Fibroblast of upper back skin (primary cell): ENCODE measurements around the gene STK39.

Experiments
- DNase-seq: peaks from one replicate; pipeline ENCODE4 v3.0.0-alpha.2; 2013

The STK39 gene

DNA sequence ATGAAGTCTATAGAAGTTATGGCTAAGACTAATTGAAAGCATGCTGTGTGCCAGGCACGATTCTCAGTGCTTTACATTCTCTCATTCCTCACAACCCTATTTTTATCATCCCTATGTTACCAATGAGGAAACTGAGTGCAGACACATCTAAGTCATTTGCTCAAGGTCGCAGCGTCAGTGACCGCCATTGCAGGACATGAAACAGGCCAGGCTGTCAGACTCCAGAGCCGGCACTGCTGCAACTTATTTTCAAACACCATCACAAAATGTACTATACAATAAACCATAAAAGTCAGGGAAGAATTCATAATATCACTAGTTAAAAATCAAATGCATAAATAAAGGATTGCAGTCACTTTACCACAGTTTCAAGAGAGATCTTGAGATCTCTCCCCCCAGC is 5.6 kb downstream of the STK39 start:
- DNase-seq = no peak

- no peak for DNase-seq
These were observed 6.2 kb downstream of the STK39 start for GRCh38 chr2:168241208-168241607.

GRCh38 chr2:168239281-168239680 is 8.1 kb downstream of the STK39 start:
- no peak for DNase-seq

- DNase-seq = peak; percentile 24
These were observed 9.7 kb downstream of the STK39 start for GRCh38 chr2:168237741-168238140.

DNA sequence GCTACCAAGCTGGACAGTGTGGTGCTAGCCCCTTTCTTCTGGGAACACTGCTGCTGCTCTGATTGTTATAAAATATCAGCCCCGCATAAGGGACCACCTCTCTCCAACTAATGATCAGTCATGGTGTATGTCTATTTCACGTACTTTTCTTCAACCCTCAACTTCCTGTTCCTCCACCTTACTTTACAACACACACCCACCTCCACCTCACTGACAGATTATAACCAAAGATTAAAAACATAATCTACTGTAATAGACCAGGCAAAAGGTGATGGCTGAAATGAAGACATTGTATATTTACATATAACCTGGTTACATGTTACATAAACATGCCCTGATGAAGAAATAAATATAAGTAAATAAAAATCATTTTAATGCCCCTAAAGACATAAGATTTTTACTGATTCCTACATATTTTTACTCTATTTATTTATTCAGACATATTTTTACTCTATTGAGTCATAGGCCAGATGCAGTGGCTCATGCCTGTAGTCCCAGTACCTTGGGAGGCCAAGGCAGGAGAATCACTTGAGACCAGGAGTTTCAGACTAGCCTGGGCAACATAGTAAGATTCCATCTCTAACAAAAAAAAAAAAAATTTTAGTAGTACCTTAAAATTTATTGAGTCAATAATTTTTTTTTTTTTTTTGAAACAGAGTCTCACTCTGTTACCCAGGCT is 12.8 kb downstream of the STK39 start:
- no peak for DNase-seq

DNA sequence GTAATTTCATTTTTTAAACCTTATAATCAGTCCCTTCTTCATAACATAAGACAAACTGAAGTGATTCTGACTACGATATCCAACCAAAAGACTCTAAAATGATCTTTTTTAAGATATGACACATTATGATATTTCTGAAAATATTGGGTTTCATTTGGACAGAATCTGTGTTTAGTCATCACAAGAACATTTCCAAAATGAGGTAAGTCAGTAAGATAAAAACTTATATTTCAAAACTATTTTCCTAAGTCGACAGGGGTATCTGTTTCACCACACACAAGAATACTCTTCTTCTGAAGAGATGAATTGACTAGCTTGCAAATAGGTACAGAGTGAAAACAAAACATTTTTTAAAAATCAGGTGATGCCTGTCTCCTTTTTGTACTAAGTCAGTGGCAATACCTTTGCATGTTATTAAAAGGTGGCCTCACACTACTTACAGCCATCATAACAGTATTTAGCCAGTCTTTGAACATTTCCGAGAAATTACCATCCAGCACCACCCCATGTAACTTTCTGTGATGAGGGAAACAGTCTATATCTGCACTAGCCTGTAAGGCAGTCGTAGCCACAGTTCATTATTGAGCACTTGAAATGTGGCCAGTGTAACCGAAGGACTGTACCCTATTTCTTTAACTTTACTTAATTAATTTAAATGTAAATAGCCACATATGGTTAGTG is 13.5 kb downstream of the STK39 start:
- peak; percentile 29 for DNase-seq

DNA sequence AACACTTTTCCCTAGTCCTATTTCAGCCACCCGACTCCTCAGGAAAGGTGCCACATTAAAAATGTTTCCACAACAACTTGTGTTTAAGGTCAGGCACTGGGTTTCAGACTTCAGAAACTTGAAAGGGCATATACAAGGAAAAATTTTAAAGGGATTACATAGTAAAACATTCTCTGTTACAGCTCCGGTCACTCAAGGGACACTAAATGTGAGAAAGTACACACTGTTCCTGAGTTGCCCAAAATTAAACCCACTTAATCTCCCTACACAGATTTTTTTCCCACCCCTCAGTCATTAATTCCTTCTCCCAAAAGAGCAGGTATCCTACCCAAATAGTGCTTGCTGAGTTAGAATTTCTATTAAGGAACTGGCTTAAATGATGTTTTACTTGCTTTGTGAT is 14.2 kb downstream of the STK39 start:
- no peak for DNase-seq

GRCh38 chr2:168231609-168232241 is 15.7 kb downstream of the STK39 start:
- no peak for DNase-seq

DNA sequence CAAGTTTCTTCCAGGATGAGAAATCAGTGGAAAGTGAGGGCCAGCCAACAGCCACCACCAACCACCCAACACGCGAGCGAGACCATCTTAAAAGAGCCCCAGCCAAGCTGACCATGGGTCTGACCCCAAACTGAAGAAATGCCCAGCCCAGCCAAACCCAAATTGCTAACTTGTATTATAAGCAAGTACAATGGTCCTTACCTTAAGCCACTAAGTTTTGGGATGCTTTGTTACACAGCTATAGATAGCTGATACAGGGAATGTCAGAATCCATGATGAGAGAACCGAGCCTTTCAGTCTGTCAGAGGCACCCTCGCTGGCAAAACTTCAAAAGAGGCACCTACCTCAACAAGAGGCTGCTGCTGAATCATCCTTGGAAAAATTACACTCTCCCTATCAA is 17.0 kb downstream of the STK39 start:
- DNase-seq = no peak

DNA sequence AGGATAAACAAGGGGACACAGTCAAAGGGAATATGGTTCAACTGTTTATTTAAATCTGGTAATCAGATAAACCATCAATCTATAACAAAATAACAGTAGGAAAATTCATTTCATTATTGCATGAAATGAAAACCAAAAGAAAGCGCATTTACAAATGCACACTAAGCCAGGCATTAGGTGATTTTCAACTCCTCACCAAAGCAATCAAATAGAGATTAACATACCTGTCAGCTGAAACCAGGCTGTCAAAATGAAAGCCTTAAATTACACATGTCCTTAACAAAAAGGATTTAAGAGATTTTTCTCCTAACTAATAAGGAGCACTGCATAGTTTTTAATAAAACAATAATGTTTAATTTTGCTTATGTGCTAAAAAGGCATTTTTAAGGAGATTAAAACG is 23.0 kb downstream of the STK39 start:
- no peak for DNase-seq

DNA sequence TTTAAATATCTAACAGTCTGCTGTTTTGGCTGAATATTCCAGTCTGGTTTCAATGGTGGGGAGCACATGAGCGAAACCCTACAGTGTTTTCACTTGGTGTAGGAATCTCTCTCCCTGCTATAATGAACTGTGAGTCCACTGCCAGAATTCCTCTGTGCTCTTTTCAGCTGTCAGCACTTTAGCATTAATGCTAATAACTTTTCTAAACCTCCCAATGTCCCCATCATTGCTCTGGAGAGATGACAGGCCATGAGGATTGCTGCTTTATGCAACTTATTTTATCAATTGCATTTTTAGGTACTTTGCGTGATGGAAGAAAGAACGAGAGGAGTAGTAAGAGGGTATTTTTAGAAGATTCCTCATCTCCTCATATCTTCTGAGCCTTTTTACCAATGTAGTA is 25.3 kb downstream of the STK39 start:
- peak; percentile 20 for DNase-seq

- no peak for DNase-seq
These were observed 26.2 kb downstream of the STK39 start for GRCh38 chr2:168220965-168221819.

GRCh38 chr2:168217920-168218319 is 29.5 kb downstream of the STK39 start:
- peak; percentile 27 for DNase-seq

DNA sequence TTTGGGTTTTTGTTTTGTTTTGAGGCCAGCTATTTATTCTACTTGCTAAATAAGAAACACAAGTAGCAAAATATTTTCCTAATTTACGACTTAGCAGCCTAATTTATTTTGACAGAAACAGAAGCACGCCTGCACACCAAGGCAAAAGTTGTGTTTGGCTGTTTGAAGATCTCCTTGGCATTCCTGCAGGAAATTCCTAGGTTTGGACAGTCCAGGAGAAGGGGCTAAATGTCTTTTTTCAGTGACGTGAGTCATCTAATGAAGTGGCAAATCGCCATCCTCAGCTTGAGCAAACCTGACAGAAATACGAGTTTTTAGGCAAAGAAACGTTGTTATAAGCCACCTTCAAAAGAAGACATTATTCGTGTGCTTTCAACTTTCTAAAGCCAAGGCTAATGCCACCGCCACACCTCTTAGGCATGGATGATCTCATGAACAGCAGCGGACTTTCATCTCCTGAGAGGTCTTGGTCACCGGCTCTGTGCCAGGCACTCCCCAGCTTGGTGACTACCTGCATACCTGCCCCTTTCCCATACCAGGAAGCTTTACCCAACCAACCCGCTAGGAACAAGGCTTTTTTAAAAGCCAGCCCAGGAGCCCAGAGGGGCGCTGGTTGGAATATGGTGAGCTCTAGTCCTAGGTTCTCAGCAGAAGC is 30.9 kb downstream of the STK39 start:
- peak; percentile 66 for DNase-seq

- peak; percentile 45 for DNase-seq
These were observed 31.6 kb downstream of the STK39 start for GRCh38 chr2:168215813-168216212.

- peak; percentile 53 for DNase-seq
These were observed 34.5 kb downstream of the STK39 start for GRCh38 chr2:168212866-168213265.

- DNase-seq = no peak
These were observed 35.2 kb downstream of the STK39 start for GRCh38 chr2:168212167-168212566.

GRCh38 chr2:168211664-168212163 is 35.7 kb downstream of the STK39 start:
- DNase-seq = no peak

DNA sequence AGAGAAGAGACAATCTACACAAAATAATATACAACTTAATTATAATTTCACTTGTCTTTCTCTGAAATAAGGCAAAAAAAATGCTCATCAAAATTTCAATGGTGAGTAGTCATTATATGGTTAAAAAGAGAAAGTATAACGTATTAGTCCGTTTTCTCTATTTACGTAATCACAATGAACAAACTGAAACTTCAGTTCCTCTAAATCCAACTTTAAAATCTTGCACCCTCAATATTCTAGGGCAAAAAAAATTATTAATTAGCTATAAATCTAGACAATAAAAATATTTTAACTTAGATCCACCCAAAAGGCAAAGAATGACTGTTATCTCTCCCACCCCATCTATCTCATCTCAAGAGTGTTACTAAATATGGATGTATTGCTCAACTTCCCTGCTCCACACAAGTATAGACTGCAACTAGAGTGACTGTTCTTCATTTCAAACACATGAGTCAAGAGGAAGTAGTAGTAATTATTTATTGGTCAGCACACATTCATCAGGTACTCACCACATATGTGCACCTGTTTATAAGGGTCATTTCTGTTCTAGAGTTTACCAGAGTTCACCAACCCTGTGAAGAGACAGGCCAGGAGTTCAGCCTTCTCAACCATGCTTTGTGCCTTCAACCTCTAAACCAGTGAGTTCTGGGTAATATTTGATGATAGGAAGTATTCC is 36.4 kb downstream of the STK39 start:
- peak; percentile 92 for DNase-seq

DNA sequence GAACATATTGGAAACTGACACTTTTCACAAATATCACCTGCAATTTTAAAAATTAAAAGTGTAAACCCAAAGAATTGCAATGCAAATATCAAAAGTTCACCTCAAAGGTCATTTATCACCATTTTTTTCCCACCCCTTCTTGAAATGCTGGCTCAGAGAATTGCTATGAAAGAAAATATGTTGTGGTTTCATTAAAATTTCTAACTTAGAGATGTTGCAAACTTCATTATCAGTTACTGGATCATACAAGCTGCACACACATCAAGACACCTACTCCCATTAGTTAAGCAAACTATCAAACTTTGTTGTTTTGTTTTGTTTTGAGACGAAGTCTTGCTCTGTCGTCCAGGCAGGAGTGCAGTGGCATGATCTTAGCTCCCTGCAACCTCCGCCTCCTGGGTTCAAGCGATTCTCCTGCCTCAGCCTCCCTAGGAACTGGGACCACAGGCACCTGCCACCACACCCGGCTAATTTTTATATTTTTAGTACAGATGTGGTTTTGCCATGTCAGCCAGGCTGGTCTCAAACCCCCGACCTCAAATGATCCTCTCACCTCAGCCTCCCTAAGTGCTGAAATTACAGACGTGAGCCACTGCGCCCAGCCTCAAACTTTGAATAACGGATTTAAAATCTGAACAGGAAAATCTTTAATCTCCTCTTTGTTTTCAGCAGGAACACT is 37.0 kb downstream of the STK39 start:
- no peak for DNase-seq

DNA sequence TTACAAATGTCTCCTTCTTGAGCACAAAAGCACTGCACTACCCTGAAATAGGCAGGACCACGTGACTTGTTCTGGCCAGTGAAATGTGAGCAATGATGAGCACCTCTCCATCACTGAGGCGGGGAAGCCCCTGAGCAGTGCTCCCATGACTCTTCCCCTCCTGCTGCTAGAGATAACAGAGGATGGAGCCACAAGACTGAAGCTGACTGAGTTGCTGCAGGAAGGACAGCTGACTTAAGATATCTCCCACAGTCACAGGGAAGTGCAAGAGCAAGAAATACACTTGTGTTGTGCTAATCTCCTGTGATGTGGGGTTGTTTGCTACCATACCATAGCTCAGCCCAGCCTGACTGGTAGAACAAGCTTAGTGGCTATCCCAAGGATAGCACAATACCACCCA is 38.7 kb downstream of the STK39 start:
- DNase-seq = no peak
